K562 (cell line): ENCODE measurements around the gene RET. TPM values are rescaled to one million over a fixed set of nuclear protein-coding genes. Genes with fewer than 3 reads are reported as not detected.

Source experiments
- ATAC-seq: fragments of 200-7000 bp; cut with Tn5 transposase; 3 replicates; pipeline ENCODE4 v1.9.1; 2020; ENCODE audit warnings: moderate library complexity
- BruUV-seq: library from RNA; stranded (reverse); fragments of 400-500 nt; replicated peaks from 2 replicates; lab custom pipeline; 2021; lab: Mats Ljungman, UMichigan
- CTCF ChIA-PET: fragments of 300-600 bp; formaldehyde crosslinking; extraction: SDS; loops from one replicate; lab custom pipeline; 2021; ENCODE audit warnings: low intra/inter-chr PET ratio; lab: Yijun Ruan, JAX
- POLR2A ChIA-PET: fragments of 300-600, 350-650 bp; sonication (Branson Sonifier 250); formaldehyde crosslinking; extraction: SDS; loops from one replicate; lab custom pipeline; 2021; ENCODE audit warnings: antibody characterized with exemption, inconsistent platforms; lab: Yijun Ruan, JAX
- DNase-seq, 4 experiments: peaks; one replicate each; pipeline versions ENCODE4 v3.0.0 to v3.0.0-alpha.2; 2011 to 2018; ENCODE audit warnings: low spot score in 3 of 4, mixed read lengths in 3 of 4; ENCODE audit errors: extremely low read depth in 1 of 4
- FAIRE-seq: peaks from 2 replicates; lab custom pipeline; 2011; peaks lifted over from hg19 to GRCh38; lab: Jason Lieb, UNC
- H2AFZ ChIP-seq: 2 replicates; pipeline ENCODE4 v1.6.0; 2011; ENCODE audit warnings: low read depth, low read length, control low read depth, inconsistent platforms
- H3K27ac ChIP-seq: fragments of 200-600 bp; 3 replicates; pipeline ENCODE4 v1.8.0; 2011; ENCODE audit warnings: low read depth, mild to moderate bottlenecking, control low read depth, inconsistent platforms, low read length, moderate library complexity, mixed read lengths; ENCODE audit errors: extremely low read depth
- H3K27me3 ChIP-seq, 2 experiments: fragments of 300-600 bp in 1 of 2; 2 replicates in 1 of 2; 3 replicates in 1 of 2; pipeline versions ENCODE4 v1.6.0 to v1.8.0; 2011; ENCODE audit warnings: inconsistent platforms in 2 of 2, low read length in 2 of 2, mild to moderate bottlenecking in 1 of 2, mixed read lengths in 1 of 2, moderate library complexity in 1 of 2; ENCODE audit not compliant: control insufficient read depth in 2 of 2, insufficient read depth in 2 of 2
- H3K36me3 ChIP-seq: fragments of 300-600 bp; 3 replicates; pipeline ENCODE4 v1.8.0; 2011; ENCODE audit warnings: mild to moderate bottlenecking, low read length, inconsistent platforms; ENCODE audit not compliant: control insufficient read depth, insufficient read depth
- H3K4me1 ChIP-seq, 2 experiments: fragments of 200-600 bp in 1 of 2; replicated peaks in 1 of 2; 2 replicates in 1 of 2; 3 replicates in 1 of 2; pipeline versions ENCODE4 v1.5.1 to v1.8.0; 2011; ENCODE audit warnings: inconsistent platforms in 2 of 2, low read length in 2 of 2, mild to moderate bottlenecking in 1 of 2, mixed read lengths in 1 of 2, moderate library complexity in 1 of 2; ENCODE audit not compliant: control insufficient read depth in 2 of 2, insufficient read depth in 2 of 2
- H3K4me2 ChIP-seq: 2 replicates; pipeline ENCODE4 v1.6.1; 2011; ENCODE audit warnings: low read length, control low read depth, inconsistent platforms, mixed read lengths; ENCODE audit not compliant: insufficient read depth
- H3K4me3 ChIP-seq: fragments of 200-600 bp; sonication (generic), shearing (Covaris generic); 2 replicates; pipeline ENCODE4 v1.5.1; 2016; ENCODE audit warnings: control low read depth, inconsistent platforms
- H3K79me2 ChIP-seq: fragments of 200-600 bp; 3 replicates; pipeline ENCODE4 v1.8.0; 2011; ENCODE audit warnings: low read length, inconsistent platforms; ENCODE audit not compliant: control insufficient read depth, insufficient read depth
- H3K9ac ChIP-seq, 2 experiments: 2 replicates each; pipeline versions ENCODE4 v1.6.0 to v1.6.1; 2011; ENCODE audit warnings: low read depth in 2 of 2, low read length in 2 of 2, control low read depth in 1 of 2, inconsistent platforms in 1 of 2, mild to moderate bottlenecking in 1 of 2, mixed read lengths in 1 of 2; ENCODE audit not compliant: insufficient read depth in 1 of 2
- H3K9me1 ChIP-seq: one replicate; pipeline ENCODE4 v1.6.0; 2011; ENCODE audit warnings: inconsistent platforms, mild to moderate bottlenecking, low read length, moderate library complexity; ENCODE audit not compliant: control insufficient read depth, insufficient read depth
- H3K9me3 ChIP-seq: replicated peaks from 2 replicates; pipeline ENCODE4 v1.5.1; 2011; ENCODE audit warnings: low read depth, low read length, inconsistent platforms; ENCODE audit not compliant: control insufficient read depth, insufficient read depth
- H4K20me1 ChIP-seq: replicated peaks from 2 replicates; pipeline ENCODE4 v1.6.1; 2011; ENCODE audit warnings: low read length, inconsistent platforms, mixed read lengths; ENCODE audit not compliant: control insufficient read depth, insufficient read depth
- FOXJ2 ChIP-seq: fragments of 200-800 bp; sonication (Bioruptor generic); IDR thresholded peaks from 2 replicates; pipeline ENCODE4 v1.6.1; 2016; ENCODE audit warnings: missing genetic modification characterization, missing compliant biosample characterization
- LCOR ChIP-seq: sonication (generic); formaldehyde crosslinking; IDR thresholded peaks from 2 replicates; pipeline ENCODE4 v1.8.0; 2022; ENCODE audit warnings: mild to moderate bottlenecking, missing genetic modification reagents
- MEIS2 ChIP-seq: fragments of 450-650 bp; IDR thresholded peaks from 2 replicates; pipeline ENCODE4 v1.6.1; 2014; ENCODE audit warnings: mild to moderate bottlenecking; ENCODE audit not compliant: partially characterized antibody
- RCOR1 ChIP-seq, 2 experiments: IDR thresholded peaks; 2 replicates each; pipeline ENCODE4 v1.6.1; 2012; ENCODE audit warnings: low read depth in 2 of 2, low read length in 2 of 2, borderline replicate concordance in 1 of 2, improper control_type of control experiment in 1 of 2
- SLC30A9 ChIP-seq: fragments of 250-450 bp; sonication (Bioruptor Pico); IDR thresholded peaks from 2 replicates; pipeline ENCODE4 v1.8.0; 2022; ENCODE audit warnings: mild to moderate bottlenecking, moderate library complexity
- TCF3 ChIP-seq: sonication (generic); formaldehyde crosslinking; IDR thresholded peaks from 2 replicates; pipeline ENCODE4 v1.4.0; 2020; ENCODE audit warnings: mild to moderate bottlenecking, missing genetic modification reagents
- TCF7L2 ChIP-seq: fragments of 150-350 bp; IDR thresholded peaks from 2 replicates; pipeline ENCODE4 v1.6.1; 2016; ENCODE audit warnings: low read depth, mild to moderate bottlenecking, low read length, moderate library complexity
- ZNF24 ChIP-seq: fragments of 450-650 bp; IDR thresholded peaks from 2 replicates; pipeline ENCODE4 v1.6.1; 2016
- WGBS: fragments of 100-300 bp; shearing (Covaris generic); methylation state at CpG from one replicate; pipeline ENCODE4 v1.1.6; 2016; ENCODE audit warnings: low coverage, mixed read lengths; ENCODE audit not compliant: insufficient coverage; ENCODE audit errors: missing lambda C conversion rate; 5-methylcytosine and 5-hydroxymethylcytosine counted together
- in situ Hi-C: fragments of 300-500 bp; cut with MboI; formaldehyde crosslinking; loops from 4 replicates; pipeline ENCODE4 v1.15.0; 2018; ENCODE audit warnings: inconsistent platforms, mixed read lengths
- intact Hi-C: fragments of 100-400 bp; cut with micrococcal nuclease; formaldehyde crosslinking; loops from 2 replicates; pipeline ENCODE4 v1.14.2; 2022
- polyA plus RNA-seq, 8 experiments: library from polyadenylated mRNA; depleted of rRNA in 4 of 8; stranded (reverse) in 5 of 8; unstranded in 3 of 8; fragments of >200 nt; fragmentation: Nextera tagmentation in 2 of 8; fragmentation: Illumina TruSeq in 1 of 8; extraction: Ambion mirVana in 2 of 8; extraction: Trizol in 1 of 8; gene quantifications; 2 replicates each; pipeline versions ENCODE4 v1.2.1 to v1.2.3, GENCODE V29; 2011 to 2014; ENCODE audit warnings: inconsistent platforms in 1 of 8, missing spikeins in 1 of 8
- total RNA-seq, 7 experiments: library from RNA; depleted of rRNA in 6 of 7; stranded (reverse); fragments of >200 nt in 6 of 7; fragmentation: Illumina TruSeq in 2 of 7; extraction: Trizol in 2 of 7; gene quantifications; 2 replicates each; pipeline versions ENCODE4 v1.2.1 to v1.2.3, GENCODE V29; 2011 to 2021; ENCODE audit warnings: low replicate concordance in 1 of 7
- TF ChIP-seq, protein P1 (sequence below): sonication (generic); IDR thresholded peaks from 2 replicates; pipeline ENCODE4 v1.6.1; 2016
- TF ChIP-seq, protein P2 (sequence below): fragments of 200-600 bp; sonication (generic); IDR thresholded peaks from one replicate; pipeline ENCODE4 v1.6.1; 2012; ENCODE audit warnings: mild to moderate bottlenecking, low read depth, low read length, inconsistent platforms

RET gene
- total and polyA plus RNA-seq, 9 of the 15 experiments (the other 6 are each of a cell fraction or from before 2014, with no cell fraction given) = 0.04 to 0.05 TPM; not detected in 7

- BruUV-seq = no TSS peak
- H3K27ac ChIP-seq = no peak overlapping the region
- FAIRE-seq (peak; percentile 80), DNase-seq (peak; percentile 64 to 67 (median 66)), ATAC-seq (peak; percentile 60)
- no peak overlapping the region for H3K9ac ChIP-seq
- H3K9me1 ChIP-seq = no peaks in the 10 kb centered on the region
- H3K9me3 ChIP-seq = no peaks in the 10 kb centered on the region
- H3K36me3 ChIP-seq = no peaks in the 10 kb centered on the region
- ChIA-PET POLR2A (interaction anchor here (0.8 kb wide), 1 partner anchor 10 kb away, joined by 4 read pairs; no protein-coding TSS in a partner anchor), CTCF (no interaction called here)
- H3K27me3 ChIP-seq = peaks cover 46 to 63% of the 10 kb centered on the region in 2 experiments
- in situ Hi-C loops (no loop called here), intact Hi-C loops (no loop called here)
- 0% methylated on average over 6 of the region's 6 CpGs for WGBS
- H3K4me1 ChIP-seq = peaks cover 2 to 9% of the 10 kb centered on the region in 2 experiments; a peak in 2 of 5 replicates
- no peaks in the 10 kb centered on the region for H4K20me1 ChIP-seq
- H3K4me2 ChIP-seq = no peak overlapping the region
- H2AFZ ChIP-seq = no peak overlapping the region
- H3K4me3 ChIP-seq = no peak overlapping the region
- no peaks in the 10 kb centered on the region for H3K79me2 ChIP-seq
- TF ChIP-seq MEIS2 (peak; percentile 63), SLC30A9 (CRISPR knock-in tag) (no peak), RCOR1 (IDR thresholded peaks at IDR 0.05; ENCODE audit: borderline replicate concordance in 1 of 2, low read depth in 2 of 2, low read length in 2 of 2) (0 out of 4 replicates have a peak, but pooled peaks of 1 of the 2 experiments have one; percentile 38), TCF3 (CRISPR knock-in tag) (peak; percentile 76), FOXJ2 (tag) (no peak), LCOR (peak; percentile 69), TCF7L2 (no peak), ZNF24 (no peak)
- TF ChIP-seq, protein P1, sequence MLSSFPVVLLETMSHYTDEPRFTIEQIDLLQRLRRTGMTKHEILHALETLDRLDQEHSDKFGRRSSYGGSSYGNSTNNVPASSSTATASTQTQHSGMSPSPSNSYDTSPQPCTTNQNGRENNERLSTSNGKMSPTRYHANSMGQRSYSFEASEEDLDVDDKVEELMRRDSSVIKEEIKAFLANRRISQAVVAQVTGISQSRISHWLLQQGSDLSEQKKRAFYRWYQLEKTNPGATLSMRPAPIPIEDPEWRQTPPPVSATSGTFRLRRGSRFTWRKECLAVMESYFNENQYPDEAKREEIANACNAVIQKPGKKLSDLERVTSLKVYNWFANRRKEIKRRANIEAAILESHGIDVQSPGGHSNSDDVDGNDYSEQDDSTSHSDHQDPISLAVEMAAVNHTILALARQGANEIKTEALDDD = no peak
- TF ChIP-seq, protein P2, sequence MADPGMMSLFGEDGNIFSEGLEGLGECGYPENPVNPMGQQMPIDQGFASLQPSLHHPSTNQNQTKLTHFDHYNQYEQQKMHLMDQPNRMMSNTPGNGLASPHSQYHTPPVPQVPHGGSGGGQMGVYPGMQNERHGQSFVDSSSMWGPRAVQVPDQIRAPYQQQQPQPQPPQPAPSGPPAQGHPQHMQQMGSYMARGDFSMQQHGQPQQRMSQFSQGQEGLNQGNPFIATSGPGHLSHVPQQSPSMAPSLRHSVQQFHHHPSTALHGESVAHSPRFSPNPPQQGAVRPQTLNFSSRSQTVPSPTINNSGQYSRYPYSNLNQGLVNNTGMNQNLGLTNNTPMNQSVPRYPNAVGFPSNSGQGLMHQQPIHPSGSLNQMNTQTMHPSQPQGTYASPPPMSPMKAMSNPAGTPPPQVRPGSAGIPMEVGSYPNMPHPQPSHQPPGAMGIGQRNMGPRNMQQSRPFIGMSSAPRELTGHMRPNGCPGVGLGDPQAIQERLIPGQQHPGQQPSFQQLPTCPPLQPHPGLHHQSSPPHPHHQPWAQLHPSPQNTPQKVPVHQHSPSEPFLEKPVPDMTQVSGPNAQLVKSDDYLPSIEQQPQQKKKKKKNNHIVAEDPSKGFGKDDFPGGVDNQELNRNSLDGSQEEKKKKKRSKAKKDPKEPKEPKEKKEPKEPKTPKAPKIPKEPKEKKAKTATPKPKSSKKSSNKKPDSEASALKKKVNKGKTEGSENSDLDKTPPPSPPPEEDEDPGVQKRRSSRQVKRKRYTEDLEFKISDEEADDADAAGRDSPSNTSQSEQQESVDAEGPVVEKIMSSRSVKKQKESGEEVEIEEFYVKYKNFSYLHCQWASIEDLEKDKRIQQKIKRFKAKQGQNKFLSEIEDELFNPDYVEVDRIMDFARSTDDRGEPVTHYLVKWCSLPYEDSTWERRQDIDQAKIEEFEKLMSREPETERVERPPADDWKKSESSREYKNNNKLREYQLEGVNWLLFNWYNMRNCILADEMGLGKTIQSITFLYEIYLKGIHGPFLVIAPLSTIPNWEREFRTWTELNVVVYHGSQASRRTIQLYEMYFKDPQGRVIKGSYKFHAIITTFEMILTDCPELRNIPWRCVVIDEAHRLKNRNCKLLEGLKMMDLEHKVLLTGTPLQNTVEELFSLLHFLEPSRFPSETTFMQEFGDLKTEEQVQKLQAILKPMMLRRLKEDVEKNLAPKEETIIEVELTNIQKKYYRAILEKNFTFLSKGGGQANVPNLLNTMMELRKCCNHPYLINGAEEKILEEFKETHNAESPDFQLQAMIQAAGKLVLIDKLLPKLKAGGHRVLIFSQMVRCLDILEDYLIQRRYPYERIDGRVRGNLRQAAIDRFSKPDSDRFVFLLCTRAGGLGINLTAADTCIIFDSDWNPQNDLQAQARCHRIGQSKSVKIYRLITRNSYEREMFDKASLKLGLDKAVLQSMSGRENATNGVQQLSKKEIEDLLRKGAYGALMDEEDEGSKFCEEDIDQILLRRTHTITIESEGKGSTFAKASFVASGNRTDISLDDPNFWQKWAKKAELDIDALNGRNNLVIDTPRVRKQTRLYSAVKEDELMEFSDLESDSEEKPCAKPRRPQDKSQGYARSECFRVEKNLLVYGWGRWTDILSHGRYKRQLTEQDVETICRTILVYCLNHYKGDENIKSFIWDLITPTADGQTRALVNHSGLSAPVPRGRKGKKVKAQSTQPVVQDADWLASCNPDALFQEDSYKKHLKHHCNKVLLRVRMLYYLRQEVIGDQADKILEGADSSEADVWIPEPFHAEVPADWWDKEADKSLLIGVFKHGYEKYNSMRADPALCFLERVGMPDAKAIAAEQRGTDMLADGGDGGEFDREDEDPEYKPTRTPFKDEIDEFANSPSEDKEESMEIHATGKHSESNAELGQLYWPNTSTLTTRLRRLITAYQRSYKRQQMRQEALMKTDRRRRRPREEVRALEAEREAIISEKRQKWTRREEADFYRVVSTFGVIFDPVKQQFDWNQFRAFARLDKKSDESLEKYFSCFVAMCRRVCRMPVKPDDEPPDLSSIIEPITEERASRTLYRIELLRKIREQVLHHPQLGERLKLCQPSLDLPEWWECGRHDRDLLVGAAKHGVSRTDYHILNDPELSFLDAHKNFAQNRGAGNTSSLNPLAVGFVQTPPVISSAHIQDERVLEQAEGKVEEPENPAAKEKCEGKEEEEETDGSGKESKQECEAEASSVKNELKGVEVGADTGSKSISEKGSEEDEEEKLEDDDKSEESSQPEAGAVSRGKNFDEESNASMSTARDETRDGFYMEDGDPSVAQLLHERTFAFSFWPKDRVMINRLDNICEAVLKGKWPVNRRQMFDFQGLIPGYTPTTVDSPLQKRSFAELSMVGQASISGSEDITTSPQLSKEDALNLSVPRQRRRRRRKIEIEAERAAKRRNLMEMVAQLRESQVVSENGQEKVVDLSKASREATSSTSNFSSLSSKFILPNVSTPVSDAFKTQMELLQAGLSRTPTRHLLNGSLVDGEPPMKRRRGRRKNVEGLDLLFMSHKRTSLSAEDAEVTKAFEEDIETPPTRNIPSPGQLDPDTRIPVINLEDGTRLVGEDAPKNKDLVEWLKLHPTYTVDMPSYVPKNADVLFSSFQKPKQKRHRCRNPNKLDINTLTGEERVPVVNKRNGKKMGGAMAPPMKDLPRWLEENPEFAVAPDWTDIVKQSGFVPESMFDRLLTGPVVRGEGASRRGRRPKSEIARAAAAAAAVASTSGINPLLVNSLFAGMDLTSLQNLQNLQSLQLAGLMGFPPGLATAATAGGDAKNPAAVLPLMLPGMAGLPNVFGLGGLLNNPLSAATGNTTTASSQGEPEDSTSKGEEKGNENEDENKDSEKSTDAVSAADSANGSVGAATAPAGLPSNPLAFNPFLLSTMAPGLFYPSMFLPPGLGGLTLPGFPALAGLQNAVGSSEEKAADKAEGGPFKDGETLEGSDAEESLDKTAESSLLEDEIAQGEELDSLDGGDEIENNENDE = no peak
Observed at GRCh38 chr10:43128958-43129706, 52.3 kb downstream of the RET start.
